Activated T-cell treated with anti-CD3 and anti-CD28 coated beads for 48 hours (primary cell): Measurements from ENCODE around the gene INSIG2.
A peak's percentile ranks its signal among the peaks of the same experiment; 100 is the strongest.

Experiments
- DNase-seq: peaks from one replicate; pipeline ENCODE4 v3.0.0-alpha.2; 2020; ENCODE audit warnings: low read depth

Gene INSIG2

GRCh38 chr2:118088051-118089024 is at the start of gene INSIG2:
INSIG2 (plus strand) TSS chr2:118088471; CDS start chr2:118096557, 8,086 bp downstream.
- peak; percentile 89 for DNase-seq

- DNase-seq: no peak
These were observed 47.4 kb upstream of the INSIG2 start for GRCh38 chr2:118040891-118041290.

GRCh38 chr2:118044103-118044716 is 44.1 kb upstream of the INSIG2 start:
- DNase-seq: no peak

- no peak for DNase-seq
These were observed 43.4 kb upstream of the INSIG2 start for GRCh38 chr2:118044854-118045253.

- DNase-seq: no peak
These were observed 43.0 kb upstream of the INSIG2 start for GRCh38 chr2:118045286-118045685.

- DNase-seq: no peak
These were observed 41.5 kb upstream of the INSIG2 start for GRCh38 chr2:118046634-118047210.

GRCh38 chr2:118047380-118047826 is 40.9 kb upstream of the INSIG2 start:
- no peak for DNase-seq

- no peak for DNase-seq
These were observed 39.9 kb upstream of the INSIG2 start for GRCh38 chr2:118048401-118048800.

GRCh38 chr2:118049140-118049815 is 39.0 kb upstream of the INSIG2 start:
- no peak for DNase-seq

GRCh38 chr2:118049816-118050140 is 38.5 kb upstream of the INSIG2 start:
- DNase-seq: no peak

GRCh38 chr2:118050386-118050785 is 37.9 kb upstream of the INSIG2 start:
- no peak for DNase-seq

GRCh38 chr2:118050974-118051373 is 37.3 kb upstream of the INSIG2 start:
- no peak for DNase-seq

- no peak for DNase-seq
These were observed 36.4 kb upstream of the INSIG2 start for GRCh38 chr2:118051826-118052358.

- no peak for DNase-seq
These were observed 35.8 kb upstream of the INSIG2 start for GRCh38 chr2:118052474-118052873.

GRCh38 chr2:118053681-118054080 is 34.6 kb upstream of the INSIG2 start:
- DNase-seq: no peak

GRCh38 chr2:118054213-118055008 is 33.9 kb upstream of the INSIG2 start:
- no peak for DNase-seq

GRCh38 chr2:118055512-118056164 is 32.6 kb upstream of the INSIG2 start:
- no peak for DNase-seq

- no peak for DNase-seq
These were observed 32.1 kb upstream of the INSIG2 start for GRCh38 chr2:118056165-118056534.

- no peak for DNase-seq
These were observed 31.5 kb upstream of the INSIG2 start for GRCh38 chr2:118056801-118057200.

- DNase-seq: no peak
These were observed 29.3 kb upstream of the INSIG2 start for GRCh38 chr2:118058951-118059350.
